NCI-H510A treated with DMSO at 0.1 percent for 48 hours (cell line): Measurements from ENCODE around the gene GNAZ.
"Not testable (repeated sequence)": the region's sequence is repeated elsewhere in the genome, so short reads cannot be mapped to it uniquely, and the experiment has no call there.

Experiments
- DNase-seq: peaks from one replicate; lab custom pipeline; 2025; lab: John Stamatoyannopoulos, UW

The GNAZ gene

DNA sequence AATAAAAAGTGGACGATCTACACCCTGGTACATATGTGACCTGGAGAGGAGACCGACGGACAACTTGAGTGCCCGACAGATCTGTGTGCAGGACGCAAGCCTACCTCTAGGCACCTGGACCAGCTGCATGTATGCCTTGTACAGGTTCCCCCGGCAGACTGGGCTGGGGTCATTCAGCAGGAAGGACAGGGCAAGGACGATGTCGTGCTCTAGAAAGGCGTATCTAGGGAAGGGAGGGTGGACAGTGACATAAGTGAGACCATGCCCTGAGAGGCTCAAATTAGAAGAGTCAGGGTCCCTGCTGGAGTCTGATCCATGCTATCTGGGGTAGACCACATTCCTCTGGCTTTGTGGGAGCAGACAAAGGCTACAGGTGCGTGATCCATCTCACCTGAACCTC is 63.6 kb downstream of the GNAZ start:
- DNase-seq = no peak

- DNase-seq = not testable (repeated sequence)
Measured at GRCh38 chr22:23136991-23137390, 66.7 kb downstream of the GNAZ start.

GRCh38 chr22:23137468-23137867 is 67.1 kb downstream of the GNAZ start:
- no peak for DNase-seq

DNA sequence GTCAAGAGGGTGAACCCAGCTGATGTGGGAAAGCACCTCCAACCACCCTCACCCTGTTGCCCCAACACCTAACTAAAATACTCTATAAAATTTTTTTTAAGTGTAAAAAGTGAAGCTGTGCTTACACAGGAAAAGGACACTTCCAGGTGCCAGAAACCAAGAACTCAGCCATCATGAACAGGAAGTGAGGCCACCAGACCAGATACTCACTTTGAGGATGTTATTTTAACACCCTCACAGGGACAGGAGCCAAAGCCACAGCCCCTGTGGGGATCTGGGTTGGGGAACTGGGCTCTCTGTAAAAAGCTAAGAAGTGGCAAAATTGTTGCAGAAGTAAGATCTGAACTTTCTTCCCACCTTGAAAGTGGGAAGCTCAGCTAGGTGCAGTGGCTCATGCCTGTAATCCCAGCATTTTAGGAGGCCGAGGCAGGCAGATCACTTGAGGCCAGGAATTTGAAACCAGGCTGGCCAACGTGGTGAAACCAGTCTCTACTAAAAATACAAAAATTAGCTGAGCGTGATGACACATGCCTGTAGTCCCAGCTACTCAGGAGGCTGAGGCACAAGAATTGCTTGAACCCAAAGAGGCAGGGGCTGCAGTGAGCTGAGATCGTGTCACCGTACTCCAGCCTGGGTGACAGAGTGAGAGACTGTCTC is 67.7 kb downstream of the GNAZ start:
- no peak for DNase-seq

DNA sequence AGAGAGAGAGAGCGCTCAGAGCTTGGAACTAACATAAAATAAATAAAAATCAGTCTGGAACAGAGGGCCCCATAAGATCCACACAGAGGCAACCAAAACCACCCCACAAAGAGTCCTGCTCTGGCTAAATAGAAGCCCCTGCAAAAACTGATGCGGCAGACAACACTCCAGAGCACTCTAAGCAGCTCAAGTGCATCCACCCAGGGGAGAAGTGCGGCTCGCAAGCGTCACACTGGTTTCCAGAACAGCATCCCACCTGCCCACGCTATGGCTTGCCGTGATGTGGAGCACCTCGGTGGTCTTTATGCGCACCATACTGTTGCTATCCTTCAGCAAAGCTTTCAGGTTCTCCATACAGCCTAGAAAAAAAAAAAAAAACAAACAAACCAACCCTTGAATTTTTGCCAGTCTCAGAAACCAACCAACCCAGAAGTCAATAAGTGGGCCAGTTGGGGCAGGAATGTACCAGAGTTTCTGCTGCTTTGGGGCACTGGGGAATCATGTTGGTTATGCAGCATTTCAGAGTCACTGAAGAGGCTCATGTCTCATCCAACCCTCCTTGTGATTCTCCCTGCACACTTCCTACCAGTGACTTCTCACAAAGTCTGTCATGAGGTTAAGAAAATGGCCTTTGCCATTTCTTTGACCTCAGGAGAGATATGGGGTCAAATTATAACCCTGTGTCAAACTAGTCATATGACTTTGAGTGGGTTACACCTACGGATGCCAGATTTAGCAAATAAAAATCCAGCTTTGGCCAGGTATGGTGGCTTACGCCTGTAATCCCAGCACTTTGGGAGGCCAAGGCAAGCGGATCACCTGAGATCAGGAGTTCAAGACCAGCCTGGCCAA is 68.5 kb downstream of the GNAZ start:
- DNase-seq = no peak

GRCh38 chr22:23140385-23140784 is 70.1 kb downstream of the GNAZ start:
- no peak for DNase-seq

DNA sequence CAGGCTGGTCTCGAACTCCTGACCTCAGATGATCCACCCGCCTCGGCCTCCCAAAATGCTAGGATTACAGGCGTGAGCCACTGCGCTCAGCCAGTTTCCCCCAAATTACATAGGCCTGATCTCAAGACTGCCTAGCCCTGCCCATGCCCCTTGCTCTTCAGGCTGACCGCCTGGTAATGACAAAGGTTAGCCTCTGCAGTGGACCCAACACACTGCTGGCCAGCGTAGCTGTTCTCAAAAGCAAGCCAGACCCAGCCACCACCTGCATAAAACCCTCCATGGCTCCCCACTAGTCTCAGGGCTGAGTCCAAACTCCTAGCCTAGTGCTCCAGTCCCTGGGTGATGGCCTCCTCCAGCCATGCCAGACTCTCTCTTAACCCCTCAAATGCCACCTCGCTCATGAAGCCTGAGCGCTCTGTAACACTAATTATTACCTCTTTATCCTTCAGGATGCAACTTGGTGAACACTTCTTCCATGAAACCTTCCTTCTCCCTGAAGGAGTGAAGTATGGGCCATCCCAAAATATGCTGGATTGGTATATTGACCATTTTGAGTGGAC is 72.3 kb downstream of the GNAZ start:
- DNase-seq = no peak

- no peak for DNase-seq
Measured at GRCh38 chr22:23143119-23143518, 72.8 kb downstream of the GNAZ start.

GRCh38 chr22:23144432-23144831 is 74.1 kb downstream of the GNAZ start:
- DNase-seq = no peak

GRCh38 chr22:23144932-23145877 is 74.9 kb downstream of the GNAZ start, which contains the start of gene RAB36:
Gene RAB36 (plus strand): TSS chr22:23145477. CDS start chr22:23146617, 1,140 bp downstream.
- DNase-seq = peak; percentile 83

- DNase-seq = no peak
Measured at GRCh38 chr22:23145878-23146470, 75.7 kb downstream of the GNAZ start.

- no peak for DNase-seq
Measured at GRCh38 chr22:23146478-23147205, 76.3 kb downstream of the GNAZ start.

- peak; percentile 64 for DNase-seq
Measured at GRCh38 chr22:23147617-23148387, 77.5 kb downstream of the GNAZ start.

- DNase-seq = no peak
Measured at GRCh38 chr22:23149743-23150238, 79.5 kb downstream of the GNAZ start.

- DNase-seq = no peak
Measured at GRCh38 chr22:23150762-23151161, 80.4 kb downstream of the GNAZ start.

GRCh38 chr22:23151827-23152226 is 81.5 kb downstream of the GNAZ start:
- no peak for DNase-seq

DNA sequence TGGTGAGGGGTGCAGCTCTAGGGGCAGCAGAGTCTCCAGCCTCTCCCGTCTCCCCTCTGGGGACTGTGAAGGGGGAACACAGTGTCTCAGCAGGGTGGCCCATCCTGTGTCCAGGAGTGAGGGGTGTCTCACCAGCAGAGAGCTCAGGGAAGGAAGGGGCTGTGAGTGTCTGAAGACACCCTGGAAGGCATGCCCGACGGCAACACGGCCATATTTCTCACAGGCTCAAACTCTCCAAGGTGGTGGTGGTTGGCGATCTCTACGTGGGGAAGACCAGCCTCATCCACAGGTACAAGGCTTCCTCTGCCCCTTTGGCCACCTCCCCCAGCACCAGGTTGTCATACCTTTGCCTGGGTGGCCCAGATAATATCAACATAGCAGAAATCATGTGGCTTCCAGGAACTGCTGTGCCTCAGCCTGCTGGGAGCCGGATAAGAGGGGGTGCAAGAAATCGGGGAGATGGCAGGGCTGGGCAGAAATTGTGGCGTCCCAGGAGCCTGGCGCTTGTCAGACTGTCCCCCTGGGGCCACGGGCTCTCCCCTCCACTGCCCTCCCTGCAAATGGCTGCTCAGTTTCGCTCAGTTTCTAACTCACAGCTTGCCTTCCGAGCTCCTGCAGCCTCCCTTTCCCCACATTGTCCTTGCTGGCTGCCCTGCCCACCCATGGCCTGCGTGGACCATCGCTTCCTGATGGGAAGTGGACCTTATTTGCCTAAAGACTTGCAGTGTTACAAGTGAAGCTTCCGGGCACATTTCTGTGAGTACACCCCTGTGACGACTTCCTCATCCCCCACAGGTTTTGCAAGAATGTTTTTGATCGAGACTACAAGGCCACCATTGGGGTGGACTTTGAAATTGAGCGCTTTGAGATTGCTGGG is 82.2 kb downstream of the GNAZ start:
- no peak for DNase-seq

GRCh38 chr22:23153994-23154393 is 83.7 kb downstream of the GNAZ start:
- no peak for DNase-seq

DNA sequence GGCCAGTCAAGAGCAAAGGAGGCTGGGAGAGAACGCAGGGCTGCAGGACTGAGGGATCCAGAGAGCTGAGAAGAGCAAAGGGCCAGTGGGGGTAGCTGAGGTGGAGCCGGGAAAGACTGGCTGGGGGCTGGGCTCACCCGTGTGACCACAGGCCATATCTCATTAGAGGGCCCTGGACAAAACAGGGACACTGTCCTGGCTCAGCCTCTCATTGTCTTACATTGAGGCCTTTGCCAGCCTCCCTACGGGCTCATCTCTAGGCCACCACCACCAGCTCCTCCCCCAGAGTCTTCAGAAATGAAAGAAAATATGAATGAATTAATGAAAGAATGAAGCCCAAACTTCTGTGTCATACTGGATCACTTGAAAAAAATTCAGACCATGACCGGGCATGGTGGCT is 84.1 kb downstream of the GNAZ start:
- no peak for DNase-seq
